ENCODE results near the gene FZD8. TPM values are rescaled to one million over a fixed set of nuclear protein-coding genes. Genes with fewer than 3 reads are reported as not detected.
"Not testable (repeated sequence)": the region's sequence is repeated elsewhere in the genome, so short reads cannot be mapped to it uniquely, and the experiment has no call there.

Gene FZD8
- 6.6 TPM for polyA plus RNA-seq (2013, experiment 1 of 2)
- 6.2 TPM for polyA plus RNA-seq (2013, experiment 2 of 2)

- peak within 1 kb of the TSS; percentile 78 for H2BK5ac ChIP-seq (ENCODE audit: low read length)
- H3K79me1 ChIP-seq (ENCODE audit: low read length), result no peaks in the 10 kb centered on the region
- H3K4ac ChIP-seq (ENCODE audit: low read depth, low read length), result peak within 1 kb of the TSS; percentile 82
- H3K27ac ChIP-seq (ENCODE audit: low read depth, low read length), result peak within 1 kb of the TSS; percentile 80
- H2BK15ac ChIP-seq (replicated peaks; ENCODE audit: low read depth), result peak within 1 kb of the TSS; percentile 28
- peak within 1 kb of the TSS; percentile 91 for H3K56ac ChIP-seq (ENCODE audit: low read length)
- H3K4me3 ChIP-seq (ENCODE audit: low read length), result peak within 1 kb of the TSS; percentile 49
- peak within 1 kb of the TSS; percentile 88 for H3K18ac ChIP-seq (ENCODE audit: low read length)
- no peak within 1 kb of the TSS for H4K8ac ChIP-seq (ENCODE audit: low read depth, low read length)
- H3K27me3 ChIP-seq (ENCODE audit: insufficient read depth, low read length, poor library complexity), result no peaks in the 10 kb centered on the region
- no peak within 1 kb of the TSS for H4K5ac ChIP-seq (ENCODE audit: low read length)
- H2AK5ac ChIP-seq (ENCODE audit: low read length), result no peak within 1 kb of the TSS
- H3K23ac ChIP-seq (ENCODE audit: low read length), result peak within 1 kb of the TSS; percentile 15
- peak within 1 kb of the TSS; percentile 77 for H3K9ac ChIP-seq (ENCODE audit: low read length)
- peak; percentile 97 for DNase-seq
- H3K4me2 ChIP-seq (ENCODE audit: low read length), result peak within 1 kb of the TSS; percentile 83
- no CpG with 5 or more reads among the region's 80 CpGs for WGBS (ENCODE audit: extremely low coverage, insufficient coverage, low lambda C conversion rate)
- peaks cover 5% of the 10 kb centered on the region for H3K79me2 ChIP-seq (ENCODE audit: control insufficient read depth, insufficient read depth, low read length)
- H3K36me3 ChIP-seq (ENCODE audit: control insufficient read depth, insufficient read depth, low read length), result no peaks in the 10 kb centered on the region
- peak within 1 kb of the TSS; percentile 83 for H2BK120ac ChIP-seq (ENCODE audit: low read depth, low read length)
- H3K4me1 ChIP-seq (ENCODE audit: control insufficient read depth, low read depth, low read length), result peaks cover 3% of the 10 kb centered on the region
These were observed at the start of gene FZD8 for GRCh38 chr10:35642035-35642792. Gene FZD8 (minus strand): TSS chr10:35642296. CDS start chr10:35641429, 867 bp downstream.

DNA sequence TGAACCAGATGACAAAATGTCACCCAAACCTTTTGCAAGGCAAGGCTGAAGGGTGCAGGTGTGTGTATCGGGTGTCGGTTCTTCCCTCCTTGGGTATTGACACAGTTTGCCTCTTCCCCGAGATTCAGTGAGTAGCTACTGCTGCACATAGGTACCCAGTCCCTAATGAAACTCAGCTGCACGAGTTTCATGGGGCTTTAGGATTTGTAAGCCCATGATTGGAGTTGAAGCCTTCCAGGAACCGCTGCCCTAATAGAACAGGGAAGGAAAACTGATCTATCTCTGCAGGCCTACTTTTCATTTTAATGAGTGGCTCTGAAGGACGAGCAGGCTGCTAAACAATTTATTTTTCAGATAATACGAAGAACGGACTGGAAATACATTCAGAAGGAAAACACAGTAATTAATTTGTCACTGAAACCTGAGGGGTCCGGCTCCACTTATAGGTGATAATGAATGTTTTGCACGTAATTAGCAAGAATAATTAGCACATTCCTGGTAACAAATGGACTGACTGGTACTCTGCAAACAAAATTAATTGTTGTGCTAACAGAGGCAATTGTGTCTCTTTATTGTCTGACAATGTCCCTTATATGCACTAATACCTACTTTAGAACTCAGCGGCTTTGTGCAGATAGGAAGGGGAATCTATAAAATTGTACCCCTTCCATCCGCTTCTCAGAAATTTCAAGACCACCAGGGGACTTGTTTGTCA is 49.6 kb upstream of the FZD8 start:
- H2AK5ac ChIP-seq (ENCODE audit: low read length), result no peak overlapping the region
- H3K4me3 ChIP-seq (ENCODE audit: low read length), result no peak overlapping the region

GRCh38 chr10:35690534-35690933 is 48.4 kb upstream of the FZD8 start:
- Histone ChIP-seq H3K56ac (ENCODE audit: low read length) (no peak overlapping the region), H3K4ac (ENCODE audit: low read depth, low read length) (no peak overlapping the region), H3K18ac (ENCODE audit: low read length) (no peak overlapping the region), H3K4me1 (ENCODE audit: control insufficient read depth, low read depth, low read length) (peaks cover 1% of the 10 kb centered on the region), H3K27ac (ENCODE audit: low read depth, low read length) (no peak overlapping the region), H3K4me3 (ENCODE audit: low read length) (no peak overlapping the region), H3K27me3 (ENCODE audit: insufficient read depth, low read length, poor library complexity) (peaks cover 10% of the 10 kb centered on the region), H3K36me3 (ENCODE audit: control insufficient read depth, insufficient read depth, low read length) (no peaks in the 10 kb centered on the region), H2AK5ac (ENCODE audit: low read length) (no peak overlapping the region), H3K79me1 (ENCODE audit: low read length) (no peaks in the 10 kb centered on the region), H2BK15ac (replicated peaks; ENCODE audit: low read depth) (no peak overlapping the region), H4K8ac (ENCODE audit: low read depth, low read length) (no peak overlapping the region), H2BK5ac (ENCODE audit: low read length) (no peak overlapping the region), H3K23ac (ENCODE audit: low read length) (no peak overlapping the region), H3K4me2 (ENCODE audit: low read length) (no peak overlapping the region), H3K79me2 (ENCODE audit: control insufficient read depth, insufficient read depth, low read length) (no peaks in the 10 kb centered on the region), H2BK120ac (ENCODE audit: low read depth, low read length) (no peak overlapping the region), H3K9ac (ENCODE audit: low read length) (no peak overlapping the region), H4K5ac (ENCODE audit: low read length) (no peak overlapping the region)
- no peak for DNase-seq
- whole genome bisulfite sequencing (ENCODE audit: extremely low coverage, insufficient coverage, low lambda C conversion rate), result no CpG with 5 or more reads among the region's 5 CpGs

More for the DNA sequence above, 49.6 kb upstream of the FZD8 start:
- no peak overlapping the region for H4K5ac ChIP-seq (ENCODE audit: low read length)
- no peak overlapping the region for H3K4ac ChIP-seq (ENCODE audit: low read depth, low read length)
- peaks cover 10% of the 10 kb centered on the region for H3K27me3 ChIP-seq (ENCODE audit: insufficient read depth, low read length, poor library complexity)
- H2BK15ac ChIP-seq (replicated peaks; ENCODE audit: low read depth), result no peak overlapping the region
- H3K23ac ChIP-seq (ENCODE audit: low read length), result no peak overlapping the region
- peak; percentile 71 for DNase-seq
- H4K8ac ChIP-seq (ENCODE audit: low read depth, low read length), result peak overlapping the region; percentile 31
- H3K79me2 ChIP-seq (ENCODE audit: control insufficient read depth, insufficient read depth, low read length), result no peaks in the 10 kb centered on the region
- H3K4me1 ChIP-seq (ENCODE audit: control insufficient read depth, low read depth, low read length), result peaks cover 4% of the 10 kb centered on the region
- no peak overlapping the region for H3K18ac ChIP-seq (ENCODE audit: low read length)
- WGBS (ENCODE audit: extremely low coverage, insufficient coverage, low lambda C conversion rate), result no CpG with 5 or more reads among the region's 12 CpGs
- H2BK5ac ChIP-seq (ENCODE audit: low read length), result no peak overlapping the region
- no peaks in the 10 kb centered on the region for H3K36me3 ChIP-seq (ENCODE audit: control insufficient read depth, insufficient read depth, low read length)
- H2BK120ac ChIP-seq (ENCODE audit: low read depth, low read length), result no peak overlapping the region
- no peak overlapping the region for H3K9ac ChIP-seq (ENCODE audit: low read length)
- no peak overlapping the region for H3K56ac ChIP-seq (ENCODE audit: low read length)
- no peak overlapping the region for H3K4me2 ChIP-seq (ENCODE audit: low read length)
- no peak overlapping the region for H3K27ac ChIP-seq (ENCODE audit: low read depth, low read length)
- H3K79me1 ChIP-seq (ENCODE audit: low read length), result no peaks in the 10 kb centered on the region

DNA sequence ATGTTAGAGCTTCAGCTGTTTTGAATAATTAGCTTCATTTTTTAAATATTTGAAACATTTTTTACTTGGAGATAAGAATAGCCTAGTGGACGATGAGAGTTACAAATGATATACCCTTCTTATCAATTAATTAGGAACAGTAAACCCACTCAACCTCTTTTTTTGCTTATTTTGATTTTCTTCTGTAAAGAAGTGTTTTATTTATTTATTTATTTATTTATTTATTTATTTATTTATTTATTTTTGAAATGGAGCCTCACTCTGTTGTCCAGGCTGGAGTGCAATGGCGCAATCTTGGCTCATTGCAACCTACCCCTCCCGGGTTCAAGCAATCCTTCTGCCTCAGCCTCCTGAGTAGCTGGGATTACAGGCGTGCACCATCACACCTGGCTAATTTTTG is 43.8 kb upstream of the FZD8 start:
- H3K79me1 ChIP-seq (ENCODE audit: low read length); H3K4ac ChIP-seq (ENCODE audit: low read depth, low read length): not testable (repeated sequence)
- WGBS (ENCODE audit: extremely low coverage, insufficient coverage, low lambda C conversion rate), result no CpG with 5 or more reads among the region's 4 CpGs

DNA sequence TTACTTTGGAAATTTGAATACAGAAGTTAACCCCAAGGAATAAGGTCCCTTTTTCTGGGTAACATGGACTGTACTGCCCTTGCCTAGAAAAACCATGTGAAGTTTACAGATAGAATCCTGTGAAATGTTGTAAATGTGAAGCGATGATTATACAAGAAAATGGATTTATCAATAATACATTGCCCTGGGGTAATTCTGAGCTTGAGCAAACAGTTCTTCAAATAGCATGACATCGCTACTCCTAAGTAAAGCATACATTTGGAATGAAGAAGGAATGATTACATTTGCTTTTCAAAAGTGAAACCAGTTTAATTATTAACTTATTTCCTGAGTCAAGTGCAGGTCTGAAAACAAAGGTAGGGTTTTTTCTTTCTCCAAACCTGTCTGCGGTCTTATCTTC is 43.3 kb upstream of the FZD8 start:
- Histone ChIP-seq H3K79me2 (ENCODE audit: control insufficient read depth, insufficient read depth, low read length) (no peaks in the 10 kb centered on the region), H3K56ac (ENCODE audit: low read length) (no peak overlapping the region), H2AK5ac (ENCODE audit: low read length) (no peak overlapping the region), H3K79me1 (ENCODE audit: low read length) (no peaks in the 10 kb centered on the region), H3K27ac (ENCODE audit: low read depth, low read length) (no peak overlapping the region), H3K4me1 (ENCODE audit: control insufficient read depth, low read depth, low read length) (no peaks in the 10 kb centered on the region), H2BK120ac (ENCODE audit: low read depth, low read length) (no peak overlapping the region), H3K4me2 (ENCODE audit: low read length) (no peak overlapping the region), H3K9ac (ENCODE audit: low read length) (no peak overlapping the region), H2BK15ac (replicated peaks; ENCODE audit: low read depth) (no peak overlapping the region), H2BK5ac (ENCODE audit: low read length) (no peak overlapping the region), H4K5ac (ENCODE audit: low read length) (no peak overlapping the region), H3K27me3 (ENCODE audit: insufficient read depth, low read length, poor library complexity) (no peaks in the 10 kb centered on the region), H3K36me3 (ENCODE audit: control insufficient read depth, insufficient read depth, low read length) (no peaks in the 10 kb centered on the region), H3K18ac (ENCODE audit: low read length) (no peak overlapping the region), H3K4ac (ENCODE audit: low read depth, low read length) (no peak overlapping the region), H4K8ac (ENCODE audit: low read depth, low read length) (no peak overlapping the region), H3K4me3 (ENCODE audit: low read length) (no peak overlapping the region), H3K23ac (ENCODE audit: low read length) (no peak overlapping the region)
- no CpG with 5 or more reads among the region's 3 CpGs for WGBS (ENCODE audit: extremely low coverage, insufficient coverage, low lambda C conversion rate)
- no peak for DNase-seq

More for the DNA sequence above, 43.8 kb upstream of the FZD8 start:
- H3K27ac ChIP-seq (ENCODE audit: low read depth, low read length); H3K36me3 ChIP-seq (ENCODE audit: control insufficient read depth, insufficient read depth, low read length); H3K79me2 ChIP-seq (ENCODE audit: control insufficient read depth, insufficient read depth, low read length); DNase-seq; H3K27me3 ChIP-seq (ENCODE audit: insufficient read depth, low read length, poor library complexity); H3K4me1 ChIP-seq (ENCODE audit: control insufficient read depth, low read depth, low read length); H3K18ac ChIP-seq (ENCODE audit: low read length); H4K5ac ChIP-seq (ENCODE audit: low read length); H3K23ac ChIP-seq (ENCODE audit: low read length); H2BK15ac ChIP-seq (replicated peaks; ENCODE audit: low read depth); H4K8ac ChIP-seq (ENCODE audit: low read depth, low read length); H2AK5ac ChIP-seq (ENCODE audit: low read length); H2BK120ac ChIP-seq (ENCODE audit: low read depth, low read length); H3K4me2 ChIP-seq (ENCODE audit: low read length); H2BK5ac ChIP-seq (ENCODE audit: low read length); H3K9ac ChIP-seq (ENCODE audit: low read length); H3K56ac ChIP-seq (ENCODE audit: low read length); H3K4me3 ChIP-seq (ENCODE audit: low read length): not testable (repeated sequence)
